ENCODE measurements around the gene SH2D5.
"Not testable (repeated sequence)": the region's sequence is repeated elsewhere in the genome, so short reads cannot be mapped to it uniquely, and the experiment has no call there.

SH2D5 gene

GRCh38 chr1:20728371-20729154 is 3.9 kb downstream of the SH2D5 start:
- no peak for DNase-seq (ENCODE audit: low read depth in 4 of 4, low spot score in 1 of 4)

DNA sequence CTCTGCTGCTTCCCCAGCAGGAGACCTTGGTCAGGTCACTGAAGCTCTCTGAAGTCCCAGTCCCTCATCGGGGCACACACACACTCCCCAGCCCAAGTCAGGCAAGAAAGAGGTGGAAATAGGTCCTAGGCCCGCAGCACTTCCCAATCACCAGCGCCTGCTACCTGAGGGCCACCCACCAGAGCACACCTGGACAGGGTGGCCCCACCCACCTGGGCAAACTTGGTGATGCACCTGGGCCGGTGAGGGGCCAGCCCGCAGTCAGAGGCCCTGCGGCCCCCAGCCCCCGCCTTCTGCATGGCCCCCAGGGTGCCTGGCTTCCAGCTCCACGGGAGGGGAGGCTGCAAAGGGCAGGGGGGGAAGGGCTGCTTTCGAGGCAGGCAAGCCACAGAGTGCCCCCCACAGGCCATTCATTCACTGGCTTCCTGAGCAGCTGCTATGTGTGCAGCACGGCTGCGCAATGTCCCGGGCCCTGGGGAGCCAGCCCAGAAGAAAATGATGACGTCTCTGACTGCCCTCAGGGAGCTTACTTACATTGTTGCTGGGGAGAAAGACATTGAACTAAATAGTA is 4.7 kb downstream of the SH2D5 start:
- no peak for DNase-seq (ENCODE audit: low read depth in 4 of 4, low spot score in 1 of 4)

- DNase-seq (ENCODE audit: low read depth in 4 of 4, low spot score in 1 of 4): no peak
These were observed 5.4 kb downstream of the SH2D5 start for GRCh38 chr1:20726932-20727745.

DNA sequence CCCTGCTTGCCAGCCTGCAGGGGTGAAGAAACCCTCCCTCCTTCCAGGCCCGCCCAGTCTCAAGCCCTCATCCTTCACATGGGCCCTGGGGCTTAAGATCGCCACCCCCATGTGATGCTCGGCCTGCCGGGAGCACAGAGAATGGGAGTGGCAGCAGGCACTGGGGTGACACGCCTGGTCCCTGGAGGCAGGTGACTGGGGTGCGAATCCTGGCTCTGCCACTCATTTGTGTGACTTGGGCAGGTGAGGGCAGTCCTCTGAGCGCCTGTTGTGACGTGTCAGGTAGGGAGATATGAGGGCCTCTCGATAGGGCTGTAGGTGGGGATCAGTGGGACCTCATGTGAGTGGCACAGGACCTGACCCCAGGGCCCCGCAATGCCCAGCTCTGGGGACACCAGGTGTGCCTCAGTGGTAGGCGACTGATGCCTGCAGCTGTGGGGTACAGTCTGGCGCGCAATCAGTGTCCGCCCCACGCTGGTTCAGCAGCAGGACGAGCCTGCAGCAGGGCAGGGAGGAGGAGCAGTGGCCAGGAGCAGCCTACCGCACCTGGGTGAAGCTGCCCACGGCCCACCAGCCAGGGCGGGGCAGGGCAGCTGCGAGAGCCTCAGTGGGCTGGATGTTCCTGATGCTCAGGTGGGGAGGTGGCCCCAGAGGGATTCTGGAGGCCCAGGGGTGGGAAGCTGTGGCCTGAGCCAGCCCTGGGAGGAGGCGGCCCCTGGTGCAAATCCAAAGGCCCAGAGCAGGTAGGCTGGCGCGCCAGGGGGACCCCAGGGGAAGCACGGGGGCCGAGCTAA is 6.2 kb downstream of the SH2D5 start:
- DNase-seq (ENCODE audit: low read depth in 4 of 4, low spot score in 1 of 4): no peak

GRCh38 chr1:20725189-20726117 is 7.0 kb downstream of the SH2D5 start:
- no peak for DNase-seq (ENCODE audit: low read depth in 4 of 4, low spot score in 1 of 4)

- no peak for DNase-seq (ENCODE audit: low read depth in 4 of 4, low spot score in 1 of 4)
These were observed 7.9 kb downstream of the SH2D5 start for GRCh38 chr1:20724364-20725188.

GRCh38 chr1:20723537-20724363 is 8.8 kb downstream of the SH2D5 start:
- no peak for DNase-seq (ENCODE audit: low read depth in 4 of 4, low spot score in 1 of 4)

DNA sequence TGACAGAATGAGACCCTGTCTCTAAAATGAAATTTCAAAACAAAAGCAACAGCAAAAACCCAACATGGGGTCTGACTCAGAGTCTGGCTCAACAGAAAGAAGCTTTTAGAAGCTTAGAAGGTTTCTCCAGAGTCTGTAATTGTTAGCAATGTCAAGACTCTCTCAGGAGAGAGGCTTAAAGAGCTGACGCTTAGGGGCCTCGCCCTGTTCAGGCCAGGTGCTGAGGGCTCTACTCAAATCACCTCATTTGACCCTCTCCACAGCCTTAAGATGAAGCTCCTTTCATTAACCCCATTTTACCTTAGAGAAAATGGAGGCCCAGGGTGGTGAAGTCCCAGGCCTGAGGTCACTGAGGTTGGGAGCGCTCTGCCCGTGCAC is 9.4 kb downstream of the SH2D5 start:
- no peak for DNase-seq (ENCODE audit: low read depth in 4 of 4, low spot score in 1 of 4)

- DNase-seq (ENCODE audit: low read depth in 4 of 4, low spot score in 1 of 4): no peak
These were observed 11.1 kb downstream of the SH2D5 start for GRCh38 chr1:20721117-20722061.

DNA sequence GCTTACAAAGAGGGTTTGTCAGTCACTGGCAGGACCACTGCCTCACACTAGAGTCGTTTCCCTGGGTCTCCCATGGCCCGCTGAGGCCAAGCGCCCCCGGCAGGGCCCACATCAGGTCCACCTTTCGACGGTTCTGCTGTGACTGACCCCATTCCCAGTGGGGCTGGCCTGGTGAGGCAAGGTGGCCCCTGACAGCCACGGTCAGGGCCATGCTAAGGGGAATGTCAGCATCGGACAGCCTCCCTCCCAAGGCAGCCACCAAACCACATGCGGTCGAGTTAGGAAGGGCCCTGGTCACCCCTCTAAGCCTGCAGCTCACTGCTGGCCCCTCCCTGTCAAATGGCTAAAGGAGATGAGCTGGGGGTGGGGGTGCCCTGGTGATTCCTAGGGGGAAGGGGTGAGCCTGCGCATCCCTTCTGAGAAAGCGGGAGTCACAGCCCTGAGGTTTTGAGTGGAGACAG is 11.8 kb downstream of the SH2D5 start:
- no peak for DNase-seq (ENCODE audit: low read depth in 4 of 4, low spot score in 1 of 4)

- DNase-seq (ENCODE audit: low read depth in 4 of 4, low spot score in 1 of 4): no peak
These were observed 12.5 kb downstream of the SH2D5 start for GRCh38 chr1:20719871-20720620.

DNA sequence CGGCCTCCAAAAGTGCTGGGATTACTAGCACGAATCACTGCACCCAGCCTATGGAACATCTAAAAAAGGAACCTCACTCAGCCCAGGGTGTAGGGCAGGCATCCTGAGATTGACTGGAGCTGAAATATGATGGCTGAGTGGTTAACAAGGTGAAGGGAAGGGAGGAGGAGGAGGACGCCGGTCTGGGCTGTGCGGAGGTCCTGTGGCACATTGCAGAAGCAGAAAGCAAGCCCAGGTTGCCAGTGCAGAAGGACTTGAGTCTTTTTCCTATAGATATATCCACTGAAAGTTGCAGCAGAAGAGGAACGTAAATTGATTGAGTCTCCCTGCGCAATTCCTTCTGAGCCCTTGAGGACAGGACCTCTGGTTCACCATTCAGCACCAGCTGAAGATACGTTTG is 13.2 kb downstream of the SH2D5 start:
- no peak for DNase-seq (ENCODE audit: low read depth in 4 of 4, low spot score in 1 of 4)

- DNase-seq (ENCODE audit: low read depth in 4 of 4, low spot score in 1 of 4): not testable (repeated sequence)
These were observed 14.1 kb downstream of the SH2D5 start for GRCh38 chr1:20718343-20718882.

DNA sequence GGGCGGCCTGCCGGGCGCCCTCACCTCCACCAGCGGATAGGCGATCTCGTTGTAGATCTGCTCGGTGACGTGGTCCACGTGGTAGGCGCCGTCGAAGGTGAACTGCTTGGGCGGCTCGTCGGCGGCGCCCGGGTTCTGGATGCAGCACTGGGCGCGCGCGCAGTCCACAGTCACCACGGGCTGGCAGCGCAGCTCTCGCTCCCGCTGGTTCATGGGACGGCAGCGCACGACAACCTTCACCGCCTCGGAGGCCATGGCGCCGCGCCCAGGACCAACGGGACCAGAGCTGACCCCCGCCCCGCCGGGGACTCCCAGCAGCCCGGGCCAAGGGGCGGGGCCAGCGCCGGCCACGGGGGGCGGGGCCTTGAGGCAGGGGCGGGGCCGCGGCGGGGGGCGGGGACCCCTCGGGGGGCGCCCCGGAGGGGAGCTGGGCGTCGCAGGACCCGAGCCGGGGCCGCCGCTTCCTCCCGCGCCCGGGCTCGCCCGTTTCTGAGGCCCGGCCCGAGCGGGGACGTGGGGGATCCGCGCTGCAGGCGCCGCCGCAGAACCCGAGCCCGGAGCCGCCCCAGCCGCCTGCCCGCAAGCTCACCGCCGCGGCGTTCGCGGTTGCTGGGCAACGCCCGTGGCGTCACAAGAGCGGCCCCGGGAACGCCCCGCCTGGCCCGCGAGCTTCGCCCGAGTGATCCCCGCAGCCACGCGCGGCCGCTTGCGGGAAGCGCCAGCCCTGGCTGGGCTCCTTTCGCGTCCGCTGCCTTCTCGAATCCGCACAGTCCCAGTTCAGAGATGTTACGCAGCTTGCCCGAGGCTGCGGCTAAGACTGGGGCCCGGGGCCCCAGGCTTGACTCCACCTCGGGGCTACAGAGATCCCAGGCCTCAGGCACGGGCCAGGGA is 14.8 kb downstream of the SH2D5 start, which contains the start of gene KIF17:
KIF17 (minus strand) TSS at position 556 of the 891 bp plus-strand sequence; CDS start at position 255, 301 bp downstream.
- peak in 2 of 4 experiments; percentile 46 to 48 for DNase-seq (ENCODE audit: low read depth in 4 of 4, low spot score in 1 of 4)

DNA sequence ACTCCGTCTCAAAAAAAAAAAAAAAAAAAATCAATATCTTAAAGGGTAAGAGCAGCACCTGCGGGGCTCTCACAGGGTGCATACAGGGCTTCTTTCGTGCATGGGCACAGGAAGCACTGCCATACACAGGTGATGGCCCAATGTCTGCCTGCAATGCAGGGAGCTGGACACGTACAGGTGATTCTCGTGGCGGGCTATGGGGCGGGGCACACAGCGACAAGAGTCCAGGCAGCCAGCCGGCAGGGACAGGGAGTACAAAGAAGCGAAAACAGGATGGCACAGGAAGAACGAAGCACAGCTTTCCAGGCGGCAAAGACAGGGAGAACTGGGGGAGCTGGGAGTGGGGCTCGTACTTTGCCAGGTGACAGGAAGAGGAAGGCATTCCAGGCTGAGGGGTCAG is 16.3 kb downstream of the SH2D5 start:
- DNase-seq (ENCODE audit: low read depth in 4 of 4, low spot score in 1 of 4): no peak

All from stimulated activated CD4-positive, alpha-beta T cell treated with anti-CD3 and anti-CD28 coated beads, Interleukin-1b, Interleukin-23, amount 100 ng/mL, for 24 hours (primary cell).